ENCODE results near the gene NTRK3.

- TF ChIP-seq CTCF (IDR thresholded peaks at IDR 0.05) (no peak), POLR2A (IDR thresholded peaks at IDR 0.05) (no peak)
Measured at GRCh38 chr15:87940768-87941167, 315.8 kb downstream of the NTRK3 start.
